HepG2 (cell line): Measurements from ENCODE around the gene ARHGEF16. TPM values are rescaled to one million over a fixed set of nuclear protein-coding genes. Genes with fewer than 3 reads are reported as not detected.

Source experiments
- AHR ChIP-seq: IDR thresholded peaks from 2 replicates; pipeline ENCODE4 v1.6.1; 2018; ENCODE audit warnings: missing genetic modification reagents, missing compliant biosample characterization
- ASH2L ChIP-seq: fragments of 300-600, 200-600 bp; sonication (generic); IDR thresholded peaks from 2 replicates; pipeline ENCODE4 v1.7.0; 2017; ENCODE audit warnings: low read depth, mild to moderate bottlenecking, moderate library complexity, mixed read lengths, low read length; ENCODE audit not compliant: insufficient read length
- CREM ChIP-seq, 2 experiments: sonication (generic) in 1 of 2; formaldehyde crosslinking in 1 of 2; IDR thresholded peaks; 2 replicates each; pipeline versions ENCODE4 v1.4.0 to v1.6.1; 2016 to 2020; ENCODE audit warnings: antibody characterized with exemption in 1 of 2, mild to moderate bottlenecking in 1 of 2, missing genetic modification reagents in 1 of 2
- HDAC2 ChIP-seq: sonication (generic); formaldehyde crosslinking; IDR thresholded peaks from 2 replicates; pipeline ENCODE4 v1.4.0; 2020; ENCODE audit warnings: missing genetic modification reagents
- HNRNPL ChIP-seq: fragments of 200-400 bp; formaldehyde crosslinking; IDR thresholded peaks from 2 replicates; pipeline ENCODE4 v1.6.1; 2017; ENCODE audit warnings: mild to moderate bottlenecking, low read depth, low read length
- HOXA9 ChIP-seq: sonication (generic); formaldehyde crosslinking; IDR thresholded peaks from 2 replicates; pipeline ENCODE4 v1.8.1; 2022; ENCODE audit warnings: missing genetic modification reagents, mild to moderate bottlenecking, moderate library complexity, borderline replicate concordance
- MAFK ChIP-seq, 2 experiments: IDR thresholded peaks in 1 of 2; conservative IDR thresholded peaks in 1 of 2; 2 replicates each; pipeline ENCODE4 v1.6.1; 2011; ENCODE audit warnings: improper control_type of control experiment in 2 of 2, low read length in 2 of 2
- MEIS1 ChIP-seq: sonication (generic); formaldehyde crosslinking; IDR thresholded peaks from 2 replicates; pipeline ENCODE4 v1.9.0; 2021; ENCODE audit warnings: mild to moderate bottlenecking, missing genetic modification reagents, moderate library complexity, borderline replicate concordance
- ONECUT2 ChIP-seq: sonication (generic); formaldehyde crosslinking; IDR thresholded peaks from 2 replicates; pipeline ENCODE4 v1.4.0; 2020; ENCODE audit warnings: missing genetic modification reagents
- RAD51 ChIP-seq: fragments of 450-650 bp; IDR thresholded peaks from 2 replicates; pipeline ENCODE4 v1.6.1; 2016; ENCODE audit warnings: borderline replicate concordance
- RBFOX2 ChIP-seq: fragments of 200-400 bp; formaldehyde crosslinking; IDR thresholded peaks from 2 replicates; pipeline ENCODE4 v1.6.1; 2017; ENCODE audit warnings: low read depth, mild to moderate bottlenecking, low read length
- SIN3A ChIP-seq: IDR thresholded peaks from 2 replicates; pipeline ENCODE4 v1.6.1; 2011; ENCODE audit warnings: low read depth, mild to moderate bottlenecking, control low read depth, low read length, borderline replicate concordance
- TAF15 ChIP-seq: fragments of 200-400 bp; formaldehyde crosslinking; IDR thresholded peaks from one replicate; pipeline ENCODE4 v1.6.1; 2018; ENCODE audit warnings: mild to moderate bottlenecking, low read depth, low read length; ENCODE audit not compliant: poor library complexity, severe bottlenecking
- XBP1 ChIP-seq: sonication (generic); formaldehyde crosslinking; IDR thresholded peaks from 2 replicates; pipeline ENCODE4 v1.5.0; 2020; ENCODE audit warnings: missing genetic modification reagents
- ZBTB21 ChIP-seq: sonication (generic); formaldehyde crosslinking; IDR thresholded peaks from 2 replicates; pipeline ENCODE4 v1.4.0; 2020; ENCODE audit warnings: missing genetic modification reagents
- ZMAT3 ChIP-seq: sonication (generic); formaldehyde crosslinking; conservative IDR thresholded peaks from 2 replicates; pipeline ENCODE4 v1.7.0; 2021; ENCODE audit warnings: missing genetic modification reagents
- ZMYM2 ChIP-seq: sonication (generic); formaldehyde crosslinking; IDR thresholded peaks from 2 replicates; pipeline ENCODE4 v1.8.0; 2022; ENCODE audit warnings: mild to moderate bottlenecking, missing genetic modification reagents
- ZMYM4 ChIP-seq: sonication (generic); formaldehyde crosslinking; IDR thresholded peaks from 2 replicates; pipeline ENCODE4 v1.8.1; 2023; ENCODE audit warnings: mild to moderate bottlenecking, missing genetic modification reagents
- ZNF12 ChIP-seq: sonication (generic); formaldehyde crosslinking; IDR thresholded peaks from 2 replicates; pipeline ENCODE4 v1.5.0; 2020; ENCODE audit warnings: missing genetic modification reagents
- ZNF256 ChIP-seq: sonication (generic); formaldehyde crosslinking; conservative IDR thresholded peaks from 2 replicates; pipeline ENCODE4 v1.4.0; 2020; ENCODE audit warnings: missing genetic modification reagents
- ZNF343 ChIP-seq: sonication (generic); formaldehyde crosslinking; IDR thresholded peaks from 2 replicates; pipeline ENCODE4 v1.4.0; 2020; ENCODE audit warnings: mild to moderate bottlenecking, missing genetic modification reagents
- ZNF788 ChIP-seq: sonication (generic); formaldehyde crosslinking; IDR thresholded peaks from 2 replicates; pipeline ENCODE4 v1.5.0; 2020; ENCODE audit warnings: mild to moderate bottlenecking, missing genetic modification reagents, borderline replicate concordance
- ZNF790 ChIP-seq: sonication (generic); formaldehyde crosslinking; IDR thresholded peaks from 2 replicates; pipeline ENCODE4 v1.8.0; 2022; ENCODE audit warnings: missing genetic modification reagents, mild to moderate bottlenecking, borderline replicate concordance
- ZSCAN30 ChIP-seq: sonication (generic); formaldehyde crosslinking; IDR thresholded peaks from 2 replicates; pipeline ENCODE4 v1.5.0; 2020; ENCODE audit warnings: mild to moderate bottlenecking, missing genetic modification reagents
- polyA plus RNA-seq, 8 experiments: library from polyadenylated mRNA; depleted of rRNA in 3 of 8; stranded (reverse) in 7 of 8; unstranded in 1 of 8; fragments of >200 nt; fragmentation: Illumina TruSeq in 4 of 8; extraction: Trizol in 4 of 8; gene quantifications; 2 replicates each; pipeline versions ENCODE4 v1.2.1 to v1.2.3, GENCODE V29; 2011 to 2016; ENCODE audit warnings: low read depth in 4 of 8, missing spikeins in 1 of 8, mixed read lengths in 1 of 8; ENCODE audit not compliant: insufficient read depth in 1 of 8
- total RNA-seq, 5 experiments: library from RNA; depleted of rRNA; stranded (reverse); fragments of >200 nt; fragmentation: Illumina TruSeq; extraction: Trizol; gene quantifications; 2 replicates each; pipeline ENCODE4 v1.2.3, GENCODE V29; 2016; ENCODE audit warnings: low read depth in 1 of 5
- TF ChIP-seq, protein P1 (sequence below): sonication (generic); formaldehyde crosslinking; IDR thresholded peaks from 2 replicates; pipeline ENCODE4 v1.5.0; 2020; ENCODE audit warnings: mild to moderate bottlenecking, missing genetic modification reagents
- TF ChIP-seq, protein P2 (sequence below): IDR thresholded peaks from 2 replicates; pipeline ENCODE4 v1.6.1; 2018; ENCODE audit warnings: missing genetic modification reagents
- TF ChIP-seq, protein P3 (sequence below): sonication (generic); formaldehyde crosslinking; IDR thresholded peaks from 2 replicates; pipeline ENCODE4 v1.8.0; 2022; ENCODE audit warnings: mild to moderate bottlenecking, missing genetic modification reagents, moderate library complexity

The ARHGEF16 gene
- total and polyA plus RNA-seq, 2 of the 13 experiments (the other 11 are each of a cell fraction or from before 2014, with no cell fraction given) = 20.3 to 39.9 TPM

DNA sequence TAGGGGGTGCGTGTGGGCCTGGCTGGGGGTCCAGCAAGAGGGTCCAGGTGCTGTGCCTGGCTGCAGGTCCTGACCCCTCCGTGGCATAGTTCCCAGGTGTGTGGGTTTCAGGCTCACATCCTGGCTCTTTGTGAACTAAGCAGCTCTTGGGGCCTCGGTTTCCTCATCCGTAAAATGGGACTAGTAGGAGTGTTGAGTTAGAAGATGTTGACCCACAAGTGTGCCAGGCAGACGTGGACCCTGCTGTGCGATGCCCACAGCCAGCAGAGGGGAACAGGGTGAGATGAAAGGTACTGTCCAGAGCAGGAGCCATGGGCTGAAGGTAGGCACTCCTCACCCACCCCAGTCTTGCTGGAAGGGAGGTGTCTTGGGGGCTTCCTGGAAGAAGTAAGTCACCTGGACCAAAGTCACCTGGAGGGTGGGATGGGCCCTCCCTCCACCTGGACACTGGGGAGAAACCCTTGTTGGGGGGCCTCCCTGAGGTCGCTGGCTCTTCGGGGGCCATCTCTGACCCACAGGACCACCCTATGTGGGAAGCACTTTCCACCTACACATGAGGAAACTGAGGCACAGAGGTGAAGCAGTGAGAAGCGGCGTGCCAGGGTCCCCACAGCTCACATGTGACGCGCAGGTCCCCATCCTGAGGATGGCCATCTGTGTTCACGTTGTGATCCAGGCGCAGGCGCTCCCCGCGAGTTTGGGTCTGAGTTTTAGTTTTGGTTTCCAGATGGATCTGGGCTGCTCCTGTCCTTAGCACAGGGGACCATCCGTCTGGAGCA lies 1.4 kb downstream of the ARHGEF16 start (continued):
- TF ChIP-seq, protein P1, sequence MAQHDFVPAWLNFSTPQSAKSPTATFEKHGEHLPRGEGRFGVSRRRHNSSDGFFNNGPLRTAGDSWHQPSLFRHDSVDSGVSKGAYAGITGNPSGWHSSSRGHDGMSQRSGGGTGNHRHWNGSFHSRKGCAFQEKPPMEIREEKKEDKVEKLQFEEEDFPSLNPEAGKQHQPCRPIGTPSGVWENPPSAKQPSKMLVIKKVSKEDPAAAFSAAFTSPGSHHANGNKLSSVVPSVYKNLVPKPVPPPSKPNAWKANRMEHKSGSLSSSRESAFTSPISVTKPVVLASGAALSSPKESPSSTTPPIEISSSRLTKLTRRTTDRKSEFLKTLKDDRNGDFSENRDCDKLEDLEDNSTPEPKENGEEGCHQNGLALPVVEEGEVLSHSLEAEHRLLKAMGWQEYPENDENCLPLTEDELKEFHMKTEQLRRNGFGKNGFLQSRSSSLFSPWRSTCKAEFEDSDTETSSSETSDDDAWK (CRISPR knock-in tag) = no peak
- 0 out of 2 replicates have a peak, but pooled peaks have one; percentile 34 for TF ChIP-seq MEIS1 (CRISPR knock-in tag)
- 0 out of 2 replicates have a peak, but pooled peaks have one; percentile 0 for TF ChIP-seq RBFOX2
- no peak for TF ChIP-seq AHR
- 0 out of 2 replicates have a peak, but pooled peaks have one; percentile 45 for TF ChIP-seq HNRNPL
- TF ChIP-seq RAD51 = no peak
- TF ChIP-seq ASH2L = no peak
- no peak for TF ChIP-seq ZNF256 (CRISPR knock-in tag)
- no peak for TF ChIP-seq XBP1
- no peak for TF ChIP-seq ONECUT2 (CRISPR knock-in tag)
- TF ChIP-seq ZMAT3 (CRISPR knock-in tag) = no peak
- TF ChIP-seq ZBTB21 (CRISPR knock-in tag) = no peak
- TF ChIP-seq, protein P2, sequence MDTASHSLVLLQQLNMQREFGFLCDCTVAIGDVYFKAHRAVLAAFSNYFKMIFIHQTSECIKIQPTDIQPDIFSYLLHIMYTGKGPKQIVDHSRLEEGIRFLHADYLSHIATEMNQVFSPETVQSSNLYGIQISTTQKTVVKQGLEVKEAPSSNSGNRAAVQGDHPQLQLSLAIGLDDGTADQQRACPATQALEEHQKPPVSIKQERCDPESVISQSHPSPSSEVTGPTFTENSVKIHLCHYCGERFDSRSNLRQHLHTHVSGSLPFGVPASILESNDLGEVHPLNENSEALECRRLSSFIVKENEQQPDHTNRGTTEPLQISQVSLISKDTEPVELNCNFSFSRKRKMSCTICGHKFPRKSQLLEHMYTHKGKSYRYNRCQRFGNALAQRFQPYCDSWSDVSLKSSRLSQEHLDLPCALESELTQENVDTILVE (CRISPR knock-in tag) = no peak
- TF ChIP-seq ZNF343 (CRISPR knock-in tag) = peak; percentile 29; the same call in 1 of the 2 replicates
- no peak for TF ChIP-seq ZMYM4
- peak; percentile 16; the same call in 1 of the 2 replicates for TF ChIP-seq ZNF788 (CRISPR knock-in tag)
- TF ChIP-seq HDAC2 = no peak
- TF ChIP-seq, protein P3, sequence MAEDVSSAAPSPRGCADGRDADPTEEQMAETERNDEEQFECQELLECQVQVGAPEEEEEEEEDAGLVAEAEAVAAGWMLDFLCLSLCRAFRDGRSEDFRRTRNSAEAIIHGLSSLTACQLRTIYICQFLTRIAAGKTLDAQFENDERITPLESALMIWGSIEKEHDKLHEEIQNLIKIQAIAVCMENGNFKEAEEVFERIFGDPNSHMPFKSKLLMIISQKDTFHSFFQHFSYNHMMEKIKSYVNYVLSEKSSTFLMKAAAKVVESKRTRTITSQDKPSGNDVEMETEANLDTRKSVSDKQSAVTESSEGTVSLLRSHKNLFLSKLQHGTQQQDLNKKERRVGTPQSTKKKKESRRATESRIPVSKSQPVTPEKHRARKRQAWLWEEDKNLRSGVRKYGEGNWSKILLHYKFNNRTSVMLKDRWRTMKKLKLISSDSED (CRISPR knock-in tag) = no peak
- TF ChIP-seq SIN3A = 0 out of 2 replicates have a peak, but pooled peaks have one; percentile 15
- no peak for TF ChIP-seq TAF15
- TF ChIP-seq HOXA9 (CRISPR knock-in tag) = no peak
- no peak for TF ChIP-seq ZNF12 (CRISPR knock-in tag)
- TF ChIP-seq ZMYM2 = no peak
- no peak for TF ChIP-seq CREM (IDR thresholded peaks at IDR 0.05)
- TF ChIP-seq CREM (CRISPR knock-in tag; IDR thresholded peaks at IDR 0.05) = no peak
- TF ChIP-seq ZSCAN30 (CRISPR knock-in tag) = no peak
- TF ChIP-seq MAFK (conservative IDR thresholded peaks at IDR 0.05 in 1 of 2, IDR thresholded peaks at IDR 0.05 in 1 of 2; ENCODE audit: low read length in 2 of 2) = no peak
- no peak for TF ChIP-seq ZNF790 (CRISPR knock-in tag)
